Measurements from ENCODE around the gene GRM8. TPM values are rescaled to one million over a fixed set of nuclear protein-coding genes. Genes with fewer than 3 reads are reported as not detected.

The GRM8 gene
- total RNA-seq, 1 experiment from 2014 or later, result not detected

DNA sequence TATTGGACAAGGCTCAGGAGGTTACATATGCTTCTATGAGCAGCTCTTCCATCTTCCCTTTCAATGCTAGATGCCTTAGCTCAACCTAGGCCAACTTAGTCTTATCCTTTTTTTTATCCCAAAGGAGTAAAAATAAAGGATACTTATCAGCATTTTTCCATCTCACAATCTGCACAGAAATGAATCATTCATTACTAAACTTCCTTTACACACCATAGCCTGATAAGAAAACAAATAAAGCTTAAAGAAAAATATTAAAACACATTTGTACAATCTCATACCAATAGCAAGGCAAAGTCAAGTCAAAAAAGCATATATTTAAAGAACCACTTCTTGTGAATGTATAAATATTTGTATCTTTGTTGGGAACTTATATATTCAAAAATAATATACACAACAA lies 407.4 kb downstream of the GRM8 start:
- POLR2A ChIA-PET, result no interaction called here
- no peak for DNase-seq (ENCODE audit: low read depth, low spot score)

GRCh38 chr7:126843883-126844282 lies 408.9 kb downstream of the GRM8 start:
- in situ Hi-C loops (cut with HindIII; ENCODE audit: low pct_unique_long_range_greater_than_20kb, low sequenced_read_pairs), result no loop called here
- intact Hi-C loops (cut with micrococcal nuclease; ENCODE audit: unreplicated experiment), result no loop called here
- ChIA-PET POLR2A (no interaction called here), CTCF (no interaction called here)
- TF ChIP-seq SIN3A (IDR thresholded peaks at IDR 0.05; ENCODE audit: borderline replicate concordance, insufficient read depth, low read depth, low read length) (no peak), REST (IDR thresholded peaks at IDR 0.05; ENCODE audit: insufficient read depth in 1 of 2, low read depth in 2 of 2, low read length in 1 of 2) (no peak), POLR2AphosphoS5 (IDR thresholded peaks at IDR 0.05; ENCODE audit: low read depth, low read length) (no peak), TCF7L2 (IDR thresholded peaks at IDR 0.05; ENCODE audit: low read depth, low read length) (no peak)
- TF ChIP-seq, protein P1, sequence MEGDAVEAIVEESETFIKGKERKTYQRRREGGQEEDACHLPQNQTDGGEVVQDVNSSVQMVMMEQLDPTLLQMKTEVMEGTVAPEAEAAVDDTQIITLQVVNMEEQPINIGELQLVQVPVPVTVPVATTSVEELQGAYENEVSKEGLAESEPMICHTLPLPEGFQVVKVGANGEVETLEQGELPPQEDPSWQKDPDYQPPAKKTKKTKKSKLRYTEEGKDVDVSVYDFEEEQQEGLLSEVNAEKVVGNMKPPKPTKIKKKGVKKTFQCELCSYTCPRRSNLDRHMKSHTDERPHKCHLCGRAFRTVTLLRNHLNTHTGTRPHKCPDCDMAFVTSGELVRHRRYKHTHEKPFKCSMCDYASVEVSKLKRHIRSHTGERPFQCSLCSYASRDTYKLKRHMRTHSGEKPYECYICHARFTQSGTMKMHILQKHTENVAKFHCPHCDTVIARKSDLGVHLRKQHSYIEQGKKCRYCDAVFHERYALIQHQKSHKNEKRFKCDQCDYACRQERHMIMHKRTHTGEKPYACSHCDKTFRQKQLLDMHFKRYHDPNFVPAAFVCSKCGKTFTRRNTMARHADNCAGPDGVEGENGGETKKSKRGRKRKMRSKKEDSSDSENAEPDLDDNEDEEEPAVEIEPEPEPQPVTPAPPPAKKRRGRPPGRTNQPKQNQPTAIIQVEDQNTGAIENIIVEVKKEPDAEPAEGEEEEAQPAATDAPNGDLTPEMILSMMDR (IDR thresholded peaks at IDR 0.05), result no peak
- Histone ChIP-seq H3K27ac (ENCODE audit: low read length) (no peak overlapping the region), H3K4me1 (ENCODE audit: control insufficient read depth, insufficient read depth, low read length) (no peaks in the 10 kb centered on the region), H3K36me3 (ENCODE audit: control insufficient read depth, insufficient read depth, low read length) (no peaks in the 10 kb centered on the region), H3K4me3 (ENCODE audit: low read depth in 2 of 2, low read length in 2 of 2) (no peak overlapping the region), H3K27me3 (ENCODE audit: control insufficient read depth, insufficient read depth, low read length) (no peaks in the 10 kb centered on the region), H3K9me3 (ENCODE audit: control insufficient read depth, insufficient read depth, low read depth, low read length) (no peaks in the 10 kb centered on the region)
- no TSS peak for BruUV-seq (replicated peaks)
- ATAC-seq (no peak), DNase-seq (ENCODE audit: low read depth, low spot score) (no peak)

More for the DNA sequence above, 407.4 kb downstream of the GRM8 start:
- BruUV-seq (replicated peaks), result no TSS peak
- no peak overlapping the region for H3K27ac ChIP-seq (ENCODE audit: low read length)
- no peak for ATAC-seq
- no peak for TF ChIP-seq REST (IDR thresholded peaks at IDR 0.05; ENCODE audit: insufficient read depth in 1 of 2, low read depth in 2 of 2, low read length in 1 of 2)
- no peak for TF ChIP-seq SIN3A (IDR thresholded peaks at IDR 0.05; ENCODE audit: borderline replicate concordance, insufficient read depth, low read depth, low read length)
- no peak for TF ChIP-seq POLR2AphosphoS5 (IDR thresholded peaks at IDR 0.05; ENCODE audit: low read depth, low read length)
- TF ChIP-seq TCF7L2 (IDR thresholded peaks at IDR 0.05; ENCODE audit: low read depth, low read length), result no peak
- TF ChIP-seq, protein P1 (IDR thresholded peaks at IDR 0.05), result no peak
- H3K4me3 ChIP-seq (ENCODE audit: low read depth in 2 of 2, low read length in 2 of 2), result no peak overlapping the region
- no peaks in the 10 kb centered on the region for H3K36me3 ChIP-seq (ENCODE audit: control insufficient read depth, insufficient read depth, low read length)
- H3K27me3 ChIP-seq (ENCODE audit: control insufficient read depth, insufficient read depth, low read length), result no peaks in the 10 kb centered on the region
- intact Hi-C loops (cut with micrococcal nuclease; ENCODE audit: unreplicated experiment), result no loop called here
- H3K9me3 ChIP-seq (ENCODE audit: control insufficient read depth, insufficient read depth, low read depth, low read length), result no peaks in the 10 kb centered on the region
- CTCF ChIA-PET, result interaction anchor here (0.6 kb wide), 1 partner anchor 214 kb away, joined by 5 read pairs; no protein-coding TSS in a partner anchor
- no peaks in the 10 kb centered on the region for H3K4me1 ChIP-seq (ENCODE audit: control insufficient read depth, insufficient read depth, low read length)
- in situ Hi-C loops (cut with HindIII; ENCODE audit: low pct_unique_long_range_greater_than_20kb, low sequenced_read_pairs), result no loop called here
